ENCODE results near the gene SLC13A3.

Gene SLC13A3

GRCh38 chr20:46652699-46653098 is 1.4 kb upstream of the SLC13A3 start:
- DNase-seq (ENCODE audit: low read depth): no peak

- DNase-seq (ENCODE audit: low read depth): no peak
Measured at GRCh38 chr20:46650575-46651090, 626 bp downstream of the SLC13A3 start.

GRCh38 chr20:46649965-46650542 is 1.2 kb downstream of the SLC13A3 start:
- no peak for DNase-seq (ENCODE audit: low read depth)

- DNase-seq (ENCODE audit: low read depth): no peak
Measured at GRCh38 chr20:46649650-46649949, 1.7 kb downstream of the SLC13A3 start.

GRCh38 chr20:46648903-46649649 is 2.2 kb downstream of the SLC13A3 start:
- no peak for DNase-seq (ENCODE audit: low read depth)

- no peak for DNase-seq (ENCODE audit: low read depth)
Measured at GRCh38 chr20:46647469-46647868, 3.8 kb downstream of the SLC13A3 start.

- no peak for DNase-seq (ENCODE audit: low read depth)
Measured at GRCh38 chr20:46646659-46647380, 4.4 kb downstream of the SLC13A3 start.

GRCh38 chr20:46646122-46646521 is 5.1 kb downstream of the SLC13A3 start:
- no peak for DNase-seq (ENCODE audit: low read depth)

GRCh38 chr20:46644733-46645132 is 6.5 kb downstream of the SLC13A3 start:
- DNase-seq (ENCODE audit: low read depth): no peak

GRCh38 chr20:46644160-46644559 is 7.1 kb downstream of the SLC13A3 start:
- no peak for DNase-seq (ENCODE audit: low read depth)

GRCh38 chr20:46642969-46643343 is 8.3 kb downstream of the SLC13A3 start:
- DNase-seq (ENCODE audit: low read depth): no peak

GRCh38 chr20:46642265-46642968 is 8.8 kb downstream of the SLC13A3 start:
- DNase-seq (ENCODE audit: low read depth): no peak

- no peak for DNase-seq (ENCODE audit: low read depth)
Measured at GRCh38 chr20:46641424-46641823, 9.8 kb downstream of the SLC13A3 start.

GRCh38 chr20:46640536-46641311 is 10.5 kb downstream of the SLC13A3 start:
- DNase-seq (ENCODE audit: low read depth): no peak

- DNase-seq (ENCODE audit: low read depth): no peak
Measured at GRCh38 chr20:46640044-46640443, 11.2 kb downstream of the SLC13A3 start.

GRCh38 chr20:46639587-46639986 is 11.7 kb downstream of the SLC13A3 start:
- DNase-seq (ENCODE audit: low read depth): no peak

- DNase-seq (ENCODE audit: low read depth): no peak
Measured at GRCh38 chr20:46638898-46639274, 12.4 kb downstream of the SLC13A3 start.

GRCh38 chr20:46638134-46638897 is 12.9 kb downstream of the SLC13A3 start:
- DNase-seq (ENCODE audit: low read depth): no peak

- DNase-seq (ENCODE audit: low read depth): no peak
Measured at GRCh38 chr20:46637427-46638133, 13.7 kb downstream of the SLC13A3 start.

- DNase-seq (ENCODE audit: low read depth): no peak
Measured at GRCh38 chr20:46637020-46637419, 14.2 kb downstream of the SLC13A3 start.

All from GM04503 (cell line).